Gastrocnemius medialis (tissue), 4 donors: ENCODE data around the gene ACSL5. TPM values are rescaled to one million over a fixed set of nuclear protein-coding genes. Genes with fewer than 3 reads are reported as not detected.
A peak's percentile ranks its signal among the peaks of the same experiment; 100 is the strongest.

Experiments used
- ATAC-seq, 2 donors: fragments of 150-250 bp; one replicate each; pipeline ENCODE4 v1.9.1; 2016
- DNase-seq, 2 donors: peaks; one replicate each; pipeline ENCODE4 v3.0.0-alpha.2; 2019
- H3K27ac ChIP-seq, 4 donors: fragments of 200-600 bp; sonication (generic); 1 replicate in 1 of 4; 2 replicates in 3 of 4; pipeline ENCODE4 v1.5.1; 2016 to 2018; ENCODE audit warnings: mild to moderate bottlenecking in 2 of 4, moderate library complexity in 1 of 4
- H3K27me3 ChIP-seq, 3 donors: fragments of 200-600 bp; sonication (generic) in 2 of 3; 1 replicate in 1 of 3; 2 replicates in 2 of 3; pipeline versions ENCODE4 v1.5.1 to v1.6.0; 2016 to 2019; ENCODE audit warnings: mild to moderate bottlenecking in 1 of 3, moderate library complexity in 1 of 3
- H3K36me3 ChIP-seq, 2 donors: fragments of 200-600 bp; sonication (generic) in 1 of 2; one replicate each; pipeline ENCODE4 v1.5.1; 2017 to 2018
- H3K4me1 ChIP-seq, 2 donors: fragments of 200-600 bp; sonication (generic) in 1 of 2; one replicate each; pipeline ENCODE4 v1.5.1; 2016 to 2017; ENCODE audit warnings: mild to moderate bottlenecking in 2 of 2
- H3K4me3 ChIP-seq, 4 donors: fragments of 200-600 bp; sonication (generic) in 3 of 4; 1 replicate in 1 of 4; 2 replicates in 3 of 4; pipeline ENCODE4 v1.5.1; 2016 to 2019; ENCODE audit warnings: mild to moderate bottlenecking in 2 of 4
- H3K9me3 ChIP-seq, 3 donors: fragments of 200-600 bp; sonication (generic) in 2 of 3; 1 replicate in 1 of 3; 2 replicates in 2 of 3; pipeline ENCODE4 v1.5.1; 2016 to 2019
- POLR2A ChIP-seq, 2 donors: fragments of 450-650 bp; IDR thresholded peaks; one replicate each; pipeline ENCODE4 v1.6.1; 2017; ENCODE audit warnings: antibody characterized with exemption in 2 of 2, mild to moderate bottlenecking in 2 of 2, moderate library complexity in 2 of 2
- in situ Hi-C, 4 donors: fragments of 200-750 bp; cut with MboI; loops; one replicate each; pipeline versions ENCODE4 v1.15.0 to v1.8.0; 2017; ENCODE audit warnings: low sequenced_read_pairs in 4 of 4
- intact Hi-C: fragments of 100-400 bp; cut with DNase I; formaldehyde crosslinking; loops from one replicate; pipeline ENCODE4 v1.15.1; 2023; ENCODE audit warnings: low total_unique reads
- total RNA-seq, 4 donors: library from RNA; depleted of rRNA; stranded (reverse); fragments of >200 nt; gene quantifications; one replicate each; pipeline versions ENCODE4 v1.1.0 to v1.2.3, GENCODE V29; 2016
- TF ChIP-seq, protein P1 (sequence below), 5 experiments: fragments of 450-650 bp in 3 of 5; fragments of 200-600 bp in 2 of 5; sonication (generic) in 2 of 5; IDR thresholded peaks in 4 of 5; conservative IDR thresholded peaks in 1 of 5; 1 replicate in 4 of 5; 2 replicates in 1 of 5; pipeline ENCODE4 v1.5.1; 2016 to 2019; ENCODE audit warnings: antibody characterized with exemption in 5 of 5, mild to moderate bottlenecking in 3 of 5, moderate library complexity in 3 of 5

The ACSL5 gene
- total RNA-seq, 4 donors from 2014 or later: 2.2 to 4.1 (median 3.1) TPM

DNA sequence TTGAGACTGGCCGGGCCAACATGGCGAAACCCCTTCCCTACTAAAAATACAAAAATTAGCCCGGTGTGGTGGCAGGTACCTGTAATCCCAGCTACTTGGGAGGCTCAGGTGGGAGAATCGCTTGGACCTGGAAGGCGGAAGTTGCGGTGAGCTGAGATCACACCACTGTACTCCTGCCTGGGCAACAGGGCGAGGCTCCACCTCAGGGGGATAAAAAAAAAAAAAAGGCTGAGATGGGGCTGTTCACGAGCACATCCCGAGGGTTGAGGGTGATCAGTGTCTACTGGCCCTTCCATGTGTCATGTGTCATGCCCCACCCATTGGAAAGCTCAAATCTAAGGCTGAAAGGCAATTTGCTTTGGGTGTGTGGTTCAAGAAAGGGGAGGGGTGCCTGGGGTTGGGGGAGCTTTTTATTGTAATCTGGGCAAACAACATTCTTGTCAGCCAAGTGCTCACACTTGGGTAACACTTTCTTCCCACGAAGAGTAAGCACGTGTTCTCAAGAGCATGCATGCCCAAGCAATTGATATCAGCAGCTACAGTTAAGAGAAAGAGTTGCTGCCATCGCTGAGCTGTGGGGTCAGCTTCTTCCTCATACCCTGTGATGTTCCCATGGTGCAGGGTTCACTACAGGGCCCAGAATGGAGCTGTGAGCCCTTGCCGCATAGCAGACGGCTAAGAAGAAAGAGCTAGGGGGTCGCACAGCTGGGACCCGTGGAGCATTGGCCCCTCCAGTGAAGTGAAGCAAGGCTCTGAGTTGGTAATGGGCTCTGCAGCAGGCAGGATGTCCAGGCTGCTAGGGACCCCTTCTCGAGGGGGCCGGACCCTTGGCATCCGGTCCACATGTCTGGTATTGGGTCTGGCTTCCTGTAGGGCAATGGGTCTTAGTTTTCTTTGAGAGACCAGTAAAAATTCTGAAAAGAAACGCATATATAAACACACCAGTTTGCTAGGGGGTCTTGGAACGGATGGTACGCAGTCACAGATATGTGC is 9.9 kb upstream of the ACSL5 start:
- H3K27me3 ChIP-seq: no peaks in the 10 kb centered on the region
- peaks cover 22 to 36% of the 10 kb centered on the region in 2 donors for H3K4me1 ChIP-seq
- ATAC-seq (no peak), DNase-seq (no peak)
- peak overlapping the region in 3 of 4 donors; percentile 10 to 75 (median 71) for H3K27ac ChIP-seq
- H3K36me3 ChIP-seq: no peaks in the 10 kb centered on the region
- H3K4me3 ChIP-seq: no peak overlapping the region
- in situ Hi-C loops: no loop called here
- intact Hi-C loops: no loop called here
- TF ChIP-seq, protein P1, sequence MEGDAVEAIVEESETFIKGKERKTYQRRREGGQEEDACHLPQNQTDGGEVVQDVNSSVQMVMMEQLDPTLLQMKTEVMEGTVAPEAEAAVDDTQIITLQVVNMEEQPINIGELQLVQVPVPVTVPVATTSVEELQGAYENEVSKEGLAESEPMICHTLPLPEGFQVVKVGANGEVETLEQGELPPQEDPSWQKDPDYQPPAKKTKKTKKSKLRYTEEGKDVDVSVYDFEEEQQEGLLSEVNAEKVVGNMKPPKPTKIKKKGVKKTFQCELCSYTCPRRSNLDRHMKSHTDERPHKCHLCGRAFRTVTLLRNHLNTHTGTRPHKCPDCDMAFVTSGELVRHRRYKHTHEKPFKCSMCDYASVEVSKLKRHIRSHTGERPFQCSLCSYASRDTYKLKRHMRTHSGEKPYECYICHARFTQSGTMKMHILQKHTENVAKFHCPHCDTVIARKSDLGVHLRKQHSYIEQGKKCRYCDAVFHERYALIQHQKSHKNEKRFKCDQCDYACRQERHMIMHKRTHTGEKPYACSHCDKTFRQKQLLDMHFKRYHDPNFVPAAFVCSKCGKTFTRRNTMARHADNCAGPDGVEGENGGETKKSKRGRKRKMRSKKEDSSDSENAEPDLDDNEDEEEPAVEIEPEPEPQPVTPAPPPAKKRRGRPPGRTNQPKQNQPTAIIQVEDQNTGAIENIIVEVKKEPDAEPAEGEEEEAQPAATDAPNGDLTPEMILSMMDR (IDR thresholded peaks at IDR 0.05 in 4 of 5, conservative IDR thresholded peaks at IDR 0.05 in 1 of 5): no peak
- TF ChIP-seq POLR2A (IDR thresholded peaks at IDR 0.05): no peak
- no peaks in the 10 kb centered on the region for H3K9me3 ChIP-seq

DNA sequence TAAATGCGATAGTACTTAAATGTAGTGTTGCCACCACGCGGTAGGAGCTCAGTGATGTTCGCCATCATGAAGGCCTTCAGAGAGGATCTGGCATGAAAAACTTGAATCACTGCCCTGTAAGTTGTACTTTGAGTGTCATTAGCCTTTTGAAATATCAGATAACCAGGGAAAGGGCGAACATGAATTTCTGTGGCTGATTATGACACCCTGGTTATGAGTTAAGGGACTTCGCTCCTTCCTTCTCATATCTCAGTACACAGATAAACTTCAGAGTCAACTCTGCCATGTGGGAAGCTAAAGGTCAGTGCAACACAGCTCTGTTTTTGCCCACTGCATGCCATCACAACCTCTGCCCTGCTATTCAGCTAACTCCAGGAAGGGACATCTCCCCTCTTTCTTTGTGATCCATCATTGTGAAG is 8.9 kb upstream of the ACSL5 start:
- in situ Hi-C loops: no loop called here
- intact Hi-C loops: no loop called here
- Histone ChIP-seq H3K9me3 (no peaks in the 10 kb centered on the region), H3K27ac (peak overlapping the region in 2 of 4 donors; percentile 24 to 26), H3K27me3 (no peaks in the 10 kb centered on the region), H3K4me3 (no peak overlapping the region), H3K36me3 (no peaks in the 10 kb centered on the region), H3K4me1 (peaks cover 22 to 36% of the 10 kb centered on the region in 2 donors)
- no peak for TF ChIP-seq POLR2A (IDR thresholded peaks at IDR 0.05)
- TF ChIP-seq, protein P1 (IDR thresholded peaks at IDR 0.05 in 4 of 5, conservative IDR thresholded peaks at IDR 0.05 in 1 of 5): no peak
- DNase-seq: no peak
- peak in 1 of 2 donors; percentile 17 for ATAC-seq

DNA sequence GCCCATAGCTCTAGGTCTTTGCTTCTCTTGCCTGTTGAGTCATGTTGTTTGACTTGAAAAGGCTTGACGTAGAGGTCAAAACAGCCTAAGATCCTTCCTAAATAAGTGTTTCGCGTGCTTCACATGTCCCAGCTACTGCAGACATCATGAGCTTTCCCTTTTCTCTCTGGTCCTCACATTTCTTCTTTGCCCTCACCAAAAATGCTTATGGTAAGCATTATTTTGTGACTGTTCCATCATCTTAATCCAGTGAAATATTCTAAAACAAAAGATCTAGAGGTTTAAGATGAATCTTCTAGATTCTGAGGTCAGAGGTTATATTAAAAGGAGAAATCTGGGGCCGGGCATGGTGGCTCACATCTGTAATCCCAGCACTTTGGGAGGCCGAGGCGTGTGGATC is 8.5 kb upstream of the ACSL5 start:
- no peak for ATAC-seq
- Histone ChIP-seq H3K27ac (peak overlapping the region in 2 of 4 donors; percentile 24 to 26), H3K4me1 (peaks cover 22 to 32% of the 10 kb centered on the region in 2 donors), H3K36me3 (no peaks in the 10 kb centered on the region), H3K4me3 (no peak overlapping the region), H3K9me3 (no peaks in the 10 kb centered on the region), H3K27me3 (no peaks in the 10 kb centered on the region)
- intact Hi-C loops (no loop called here), in situ Hi-C loops (no loop called here)
- no peak for DNase-seq
- TF ChIP-seq, protein P1 (IDR thresholded peaks at IDR 0.05 in 4 of 5, conservative IDR thresholded peaks at IDR 0.05 in 1 of 5): no peak
- no peak for TF ChIP-seq POLR2A (IDR thresholded peaks at IDR 0.05)

DNA sequence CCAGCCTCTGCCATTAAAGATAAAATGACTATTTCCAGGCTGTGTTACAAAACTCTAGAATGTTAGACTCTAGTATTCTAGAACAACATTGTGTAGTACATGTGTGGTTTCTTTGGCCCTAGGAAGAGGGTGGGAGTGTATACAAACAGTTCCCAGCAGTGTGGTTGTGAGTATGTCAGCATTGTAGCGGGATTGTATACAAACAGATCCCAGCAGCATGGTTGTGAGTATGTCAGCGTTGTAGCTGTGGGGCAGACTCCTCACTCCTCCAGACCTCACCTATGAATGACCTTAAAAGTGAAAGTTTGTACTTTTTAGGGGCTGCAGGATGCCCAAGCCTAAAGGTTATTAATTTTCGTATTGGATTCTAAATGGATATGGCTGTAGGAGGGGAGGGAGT is 6.9 kb upstream of the ACSL5 start:
- in situ Hi-C loops: no loop called here
- intact Hi-C loops: no loop called here
- no peak for DNase-seq
- TF ChIP-seq, protein P1 (IDR thresholded peaks at IDR 0.05 in 4 of 5, conservative IDR thresholded peaks at IDR 0.05 in 1 of 5): no peak
- TF ChIP-seq POLR2A (IDR thresholded peaks at IDR 0.05): no peak
- Histone ChIP-seq H3K36me3 (no peaks in the 10 kb centered on the region), H3K9me3 (no peaks in the 10 kb centered on the region), H3K27ac (no peak overlapping the region), H3K4me1 (peaks cover 15 to 20% of the 10 kb centered on the region in 2 donors), H3K27me3 (no peaks in the 10 kb centered on the region), H3K4me3 (no peak overlapping the region)
- ATAC-seq: no peak
